GM23338 (cell line): ENCODE measurements around the gene NIPBL.

ENCODE experiments used
- CTCF ChIP-seq, 2 experiments: fragments of 200-600 bp in 1 of 2; sonication (generic) in 1 of 2; conservative IDR thresholded peaks; 2 replicates each; pipeline versions ENCODE4 v1.5.1 to v1.6.1; 2016 to 2017; ENCODE audit warnings: antibody characterized with exemption in 2 of 2, low read depth in 2 of 2, mild to moderate bottlenecking in 2 of 2, moderate library complexity in 1 of 2
- EZH2 ChIP-seq: fragments of 200-600 bp; sonication (generic); IDR thresholded peaks from one replicate; pipeline ENCODE4 v1.8.0; 2017; ENCODE audit warnings: antibody characterized with exemption, mild to moderate bottlenecking, low read depth; ENCODE audit not compliant: unreplicated experiment
- EZH2phosphoT487 ChIP-seq: fragments of 200-600 bp; sonication (generic); IDR thresholded peaks from one replicate; pipeline ENCODE4 v1.8.1; 2018; ENCODE audit warnings: antibody characterized with exemption; ENCODE audit not compliant: unreplicated experiment
- JUNB ChIP-seq: IDR thresholded peaks from one replicate; pipeline ENCODE4 v1.6.1; 2016; ENCODE audit warnings: antibody characterized with exemption; ENCODE audit not compliant: unreplicated experiment
- NANOG ChIP-seq: IDR thresholded peaks from 2 replicates; pipeline ENCODE4 v1.6.1; 2016; ENCODE audit warnings: antibody characterized with exemption, borderline replicate concordance
- POLR2AphosphoS5 ChIP-seq: IDR thresholded peaks from 2 replicates; pipeline ENCODE4 v1.6.1; 2016; ENCODE audit warnings: antibody characterized with exemption, low read depth
- STAT1 ChIP-seq: IDR thresholded peaks from one replicate; pipeline ENCODE4 v1.6.1; 2016; ENCODE audit warnings: antibody characterized with exemption; ENCODE audit not compliant: unreplicated experiment
- TF ChIP-seq, protein P1 (sequence below): IDR thresholded peaks from one replicate; pipeline ENCODE4 v1.6.1; 2018; ENCODE audit warnings: antibody characterized with exemption; ENCODE audit not compliant: unreplicated experiment

DNA sequence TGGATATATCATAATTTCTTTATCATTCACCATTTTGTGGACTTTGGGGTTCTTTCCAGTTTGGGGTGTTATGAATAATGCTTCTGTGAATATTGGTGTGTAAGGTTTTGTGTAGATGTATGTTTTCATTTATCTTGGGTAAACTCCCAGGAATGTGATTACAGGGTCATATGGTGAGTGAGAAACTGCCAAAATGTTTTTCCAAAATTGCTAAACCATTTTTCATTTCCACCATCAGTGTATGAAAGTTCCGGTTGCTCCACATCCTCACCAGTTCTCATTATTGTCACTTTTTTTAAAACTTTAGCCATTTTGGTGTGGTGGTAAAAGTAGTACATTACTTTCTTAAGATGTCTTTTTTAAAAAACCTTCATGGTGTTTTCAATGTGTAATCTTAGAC, 152.9 kb downstream of the NIPBL start:
- TF ChIP-seq NANOG (no peak), CTCF (conservative IDR thresholded peaks at IDR 0.05; ENCODE audit: low read depth in 2 of 2) (no peak), JUNB (no peak), POLR2AphosphoS5 (no peak), STAT1 (no peak), EZH2 (no peak), EZH2phosphoT487 (no peak)
- TF ChIP-seq, protein P1, sequence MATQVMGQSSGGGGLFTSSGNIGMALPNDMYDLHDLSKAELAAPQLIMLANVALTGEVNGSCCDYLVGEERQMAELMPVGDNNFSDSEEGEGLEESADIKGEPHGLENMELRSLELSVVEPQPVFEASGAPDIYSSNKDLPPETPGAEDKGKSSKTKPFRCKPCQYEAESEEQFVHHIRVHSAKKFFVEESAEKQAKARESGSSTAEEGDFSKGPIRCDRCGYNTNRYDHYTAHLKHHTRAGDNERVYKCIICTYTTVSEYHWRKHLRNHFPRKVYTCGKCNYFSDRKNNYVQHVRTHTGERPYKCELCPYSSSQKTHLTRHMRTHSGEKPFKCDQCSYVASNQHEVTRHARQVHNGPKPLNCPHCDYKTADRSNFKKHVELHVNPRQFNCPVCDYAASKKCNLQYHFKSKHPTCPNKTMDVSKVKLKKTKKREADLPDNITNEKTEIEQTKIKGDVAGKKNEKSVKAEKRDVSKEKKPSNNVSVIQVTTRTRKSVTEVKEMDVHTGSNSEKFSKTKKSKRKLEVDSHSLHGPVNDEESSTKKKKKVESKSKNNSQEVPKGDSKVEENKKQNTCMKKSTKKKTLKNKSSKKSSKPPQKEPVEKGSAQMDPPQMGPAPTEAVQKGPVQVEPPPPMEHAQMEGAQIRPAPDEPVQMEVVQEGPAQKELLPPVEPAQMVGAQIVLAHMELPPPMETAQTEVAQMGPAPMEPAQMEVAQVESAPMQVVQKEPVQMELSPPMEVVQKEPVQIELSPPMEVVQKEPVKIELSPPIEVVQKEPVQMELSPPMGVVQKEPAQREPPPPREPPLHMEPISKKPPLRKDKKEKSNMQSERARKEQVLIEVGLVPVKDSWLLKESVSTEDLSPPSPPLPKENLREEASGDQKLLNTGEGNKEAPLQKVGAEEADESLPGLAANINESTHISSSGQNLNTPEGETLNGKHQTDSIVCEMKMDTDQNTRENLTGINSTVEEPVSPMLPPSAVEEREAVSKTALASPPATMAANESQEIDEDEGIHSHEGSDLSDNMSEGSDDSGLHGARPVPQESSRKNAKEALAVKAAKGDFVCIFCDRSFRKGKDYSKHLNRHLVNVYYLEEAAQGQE: no peak
